Ectodermal cell (in vitro differentiated cells): ENCODE measurements around the gene MT1HL1.

Experiments
- H3K27ac ChIP-seq: 2 replicates; pipeline ENCODE4 v1.7.0; 2013; ENCODE audit warnings: mild to moderate bottlenecking, low read depth, low read length; ENCODE audit not compliant: insufficient read depth, poor library complexity, severe bottlenecking
- H3K27me3 ChIP-seq: 2 replicates; pipeline ENCODE4 v1.7.0; 2013; ENCODE audit warnings: mild to moderate bottlenecking, low read length; ENCODE audit not compliant: insufficient read depth, control insufficient read depth, poor library complexity, severe bottlenecking
- H3K36me3 ChIP-seq: one replicate; pipeline ENCODE4 v1.7.0; 2013; ENCODE audit warnings: low read length; ENCODE audit not compliant: control insufficient read depth, insufficient read depth
- H3K4me1 ChIP-seq: one replicate; pipeline ENCODE4 v1.7.0; 2013; ENCODE audit warnings: low read length; ENCODE audit not compliant: control insufficient read depth, insufficient read depth
- H3K4me3 ChIP-seq: 2 replicates; pipeline ENCODE4 v1.7.0; 2013; ENCODE audit warnings: low read depth, low read length, control low read depth; ENCODE audit not compliant: insufficient read depth
- H3K9me3 ChIP-seq: 2 replicates; pipeline ENCODE4 v1.7.0; 2013; ENCODE audit warnings: mild to moderate bottlenecking, low read length, moderate library complexity; ENCODE audit not compliant: control insufficient read depth
- WGBS, 2 experiments: methylation state at CpG; one replicate each; pipeline ENCODE4 v1.1.7; 2013; ENCODE audit warnings: missing lambda C conversion rate in 2 of 2; 5-methylcytosine and 5-hydroxymethylcytosine counted together

MT1HL1 gene

DNA sequence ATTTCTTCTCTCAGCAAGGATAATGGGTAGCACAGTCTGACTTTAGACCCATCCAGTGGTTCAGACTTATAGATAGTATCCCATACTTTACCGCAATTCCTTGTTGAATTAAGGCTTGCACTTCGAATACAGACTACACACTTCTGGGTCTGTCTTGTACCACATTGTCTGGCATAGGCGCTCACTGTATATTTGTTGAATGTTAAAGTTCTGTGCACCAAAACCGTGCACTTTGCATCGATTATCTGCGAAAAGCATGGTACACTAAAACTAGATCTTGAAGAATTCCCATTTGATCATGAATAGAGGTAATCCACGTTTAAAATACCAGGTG is 37.2 kb upstream of the MT1HL1 start:
- H3K27me3 ChIP-seq: peaks cover 59% of the 10 kb centered on the region
- peaks cover 12% of the 10 kb centered on the region for H3K4me1 ChIP-seq
- H3K27ac ChIP-seq: no peak overlapping the region
- H3K4me3 ChIP-seq: no peak overlapping the region
- WGBS, 2 experiments: 47 to 50% methylated on average over 7 of the region's 7 CpGs
- H3K36me3 ChIP-seq: no peaks in the 10 kb centered on the region
- no peaks in the 10 kb centered on the region for H3K9me3 ChIP-seq

DNA sequence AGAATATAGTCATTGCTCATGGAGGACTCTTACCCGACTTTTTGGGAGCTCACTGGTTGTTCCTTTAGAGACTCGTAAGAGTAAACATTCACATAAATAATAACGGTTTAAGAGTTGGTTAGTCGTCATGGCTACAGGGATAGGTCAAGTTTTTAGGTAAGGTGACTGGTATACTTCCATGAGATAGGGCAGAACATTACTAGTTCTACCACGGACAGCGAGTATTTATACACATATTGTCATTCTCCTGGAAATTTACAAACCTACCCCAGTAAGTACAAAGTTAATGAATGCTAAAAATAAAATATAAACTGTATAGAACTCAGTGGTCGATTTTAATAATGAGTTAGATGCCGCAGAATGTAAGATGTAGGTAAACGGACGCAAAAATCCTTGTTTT is 36.6 kb upstream of the MT1HL1 start:
- peaks cover 53% of the 10 kb centered on the region for H3K27me3 ChIP-seq
- H3K27ac ChIP-seq: no peak overlapping the region
- H3K4me1 ChIP-seq: peaks cover 12% of the 10 kb centered on the region
- H3K4me3 ChIP-seq: no peak overlapping the region
- 89 to 92% methylated on average over 8 of the region's 10 CpGs for WGBS, 2 experiments
- no peaks in the 10 kb centered on the region for H3K9me3 ChIP-seq
- H3K36me3 ChIP-seq: no peaks in the 10 kb centered on the region

DNA sequence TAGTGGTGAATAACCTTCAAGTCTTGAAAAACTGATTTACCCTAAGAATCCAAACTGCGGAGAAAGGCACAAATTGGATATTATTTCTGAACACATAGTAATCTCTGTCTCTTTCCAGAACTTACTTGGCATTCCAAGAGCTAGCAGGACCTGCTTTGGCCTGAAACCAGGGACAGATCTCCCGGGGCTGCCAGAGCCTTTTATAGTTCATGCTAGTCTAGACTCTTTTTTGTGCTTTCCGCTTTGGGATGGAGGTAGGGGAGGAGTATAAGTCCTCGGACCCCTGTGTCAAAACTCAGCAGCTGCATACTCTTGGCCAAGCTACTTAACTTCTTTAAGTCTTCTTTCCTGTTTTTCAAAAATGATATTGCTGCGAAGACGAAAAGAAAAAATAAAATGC is 34.0 kb upstream of the MT1HL1 start:
- H3K4me3 ChIP-seq: no peak overlapping the region
- H3K36me3 ChIP-seq: no peaks in the 10 kb centered on the region
- H3K27ac ChIP-seq: no peak overlapping the region
- 95 to 96% methylated on average over 6 of the region's 6 CpGs for WGBS, 2 experiments
- peaks cover 30% of the 10 kb centered on the region for H3K27me3 ChIP-seq
- H3K4me1 ChIP-seq: peaks cover 7% of the 10 kb centered on the region
- no peaks in the 10 kb centered on the region for H3K9me3 ChIP-seq

DNA sequence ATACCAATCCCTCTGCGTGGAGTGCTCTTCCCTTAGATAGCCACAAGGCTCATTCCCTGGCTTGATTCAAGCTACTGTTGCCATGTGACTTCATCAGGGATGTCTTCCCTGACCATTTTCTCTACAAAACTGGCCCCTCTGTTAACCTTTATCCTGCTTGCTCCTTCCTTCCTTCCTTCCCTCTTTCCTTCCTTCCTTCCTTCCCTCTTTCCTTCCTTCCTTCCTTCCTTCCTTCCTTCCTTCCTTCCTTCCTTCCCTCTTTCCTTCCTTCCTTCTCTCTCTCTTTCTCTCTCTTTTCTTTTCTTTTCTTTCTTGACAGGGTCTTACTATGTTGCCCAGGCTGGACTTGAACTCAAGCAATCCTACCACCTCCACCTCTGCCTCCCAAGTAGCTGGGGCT is 31.5 kb upstream of the MT1HL1 start:
- H3K4me3 ChIP-seq: no peak overlapping the region
- no peaks in the 10 kb centered on the region for H3K36me3 ChIP-seq
- WGBS, 2 experiments: 93 to 96% methylated on average over 1 of the region's 1 CpG
- H3K27ac ChIP-seq: no peak overlapping the region
- no peaks in the 10 kb centered on the region for H3K4me1 ChIP-seq
- peaks cover 7% of the 10 kb centered on the region for H3K27me3 ChIP-seq
- H3K9me3 ChIP-seq: no peaks in the 10 kb centered on the region

DNA sequence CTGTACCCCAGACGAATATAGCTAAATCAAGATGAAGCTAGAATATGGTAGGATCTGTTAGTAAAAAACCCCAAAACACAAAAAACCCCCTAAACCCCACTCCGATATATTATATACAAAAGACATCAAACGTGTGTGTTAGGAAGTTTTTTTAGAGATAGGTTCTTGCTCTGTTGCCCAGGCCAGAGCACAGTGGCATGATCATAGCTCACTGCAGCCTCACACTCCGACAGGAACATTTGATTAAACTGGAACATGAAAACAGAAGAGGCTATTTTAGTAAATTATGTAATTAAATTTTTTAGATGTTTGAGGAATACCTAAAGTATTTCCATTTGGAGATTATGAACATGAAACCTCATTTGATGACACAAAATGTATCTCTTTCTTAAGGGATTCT is 29.6 kb upstream of the MT1HL1 start:
- WGBS, 2 experiments: 94 to 100% methylated on average over 2 to 3 of the region's 4 CpGs
- Histone ChIP-seq H3K9me3 (no peaks in the 10 kb centered on the region), H3K27ac (no peak overlapping the region), H3K4me3 (no peak overlapping the region), H3K4me1 (no peaks in the 10 kb centered on the region), H3K27me3 (no peaks in the 10 kb centered on the region), H3K36me3 (no peaks in the 10 kb centered on the region)

DNA sequence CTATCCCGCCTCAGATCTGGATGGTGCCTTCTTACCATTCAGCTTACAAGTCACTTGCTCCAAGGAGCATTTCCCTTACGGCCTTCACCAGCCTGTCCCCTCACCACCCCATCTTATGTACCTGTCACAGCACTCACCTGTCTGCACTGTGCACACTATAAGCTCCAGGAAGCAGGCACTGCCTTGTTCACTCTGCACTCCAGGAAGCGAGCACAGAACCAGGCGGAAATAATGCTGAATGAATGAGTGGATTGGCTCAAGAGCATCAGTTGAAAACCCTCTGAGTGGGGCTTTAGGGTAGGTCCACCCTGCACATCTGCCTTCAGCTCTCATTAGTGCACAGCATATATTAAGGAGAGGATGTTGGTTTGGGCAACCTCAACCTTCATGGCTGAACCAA is 28.8 kb upstream of the MT1HL1 start:
- Histone ChIP-seq H3K4me1 (no peaks in the 10 kb centered on the region), H3K9me3 (no peaks in the 10 kb centered on the region), H3K36me3 (no peaks in the 10 kb centered on the region), H3K27ac (no peak overlapping the region), H3K27me3 (no peaks in the 10 kb centered on the region), H3K4me3 (no peak overlapping the region)
- WGBS, 2 experiments: 93 to 94% methylated on average over 4 of the region's 4 CpGs

DNA sequence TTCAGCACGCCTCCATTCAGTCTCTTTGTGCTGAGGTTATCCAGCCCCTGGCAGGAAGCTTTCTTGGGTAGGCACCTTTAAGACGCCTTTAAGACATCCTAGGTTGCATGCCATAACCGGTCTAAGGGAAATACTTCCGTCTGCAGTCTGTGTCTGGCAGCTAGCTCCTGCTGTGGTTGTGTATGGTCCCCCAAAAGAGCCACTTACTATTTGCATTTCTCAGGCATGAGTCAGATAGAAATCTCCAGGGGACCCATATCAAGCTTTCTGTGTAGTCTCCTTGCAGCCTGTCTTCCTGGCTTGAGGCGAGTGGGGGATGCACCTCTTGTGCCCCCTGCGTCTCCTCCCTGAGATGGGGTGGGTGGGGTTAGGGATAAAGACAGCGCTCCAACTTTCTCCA is 27.8 kb upstream of the MT1HL1 start:
- H3K4me3 ChIP-seq: no peak overlapping the region
- H3K36me3 ChIP-seq: no peaks in the 10 kb centered on the region
- no peaks in the 10 kb centered on the region for H3K9me3 ChIP-seq
- no peaks in the 10 kb centered on the region for H3K27me3 ChIP-seq
- no peaks in the 10 kb centered on the region for H3K4me1 ChIP-seq
- 26 to 27% methylated on average over 6 to 7 of the region's 7 CpGs for WGBS, 2 experiments
- no peak overlapping the region for H3K27ac ChIP-seq

DNA sequence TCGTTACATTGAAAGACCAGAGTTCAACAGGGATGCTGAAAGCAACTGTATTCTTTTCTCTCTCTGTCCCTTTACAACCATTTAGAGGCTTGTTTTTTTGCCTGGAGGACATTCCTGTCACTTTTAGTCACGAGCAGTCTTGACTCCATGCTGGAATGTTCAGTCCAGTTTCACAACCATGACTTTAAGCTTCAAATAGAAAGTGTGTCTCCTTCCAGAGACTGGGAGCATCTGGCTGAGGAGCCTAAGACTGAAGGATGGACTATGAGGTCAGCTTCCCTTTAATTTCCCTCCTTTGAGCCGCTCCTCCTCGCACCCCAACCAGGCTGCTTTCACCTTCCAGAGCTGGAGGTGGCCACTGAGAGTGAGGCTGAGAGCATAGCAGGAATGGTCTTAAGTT is 27.2 kb upstream of the MT1HL1 start:
- Histone ChIP-seq H3K27ac (no peak overlapping the region), H3K27me3 (no peaks in the 10 kb centered on the region), H3K4me3 (no peak overlapping the region), H3K4me1 (no peaks in the 10 kb centered on the region), H3K9me3 (no peaks in the 10 kb centered on the region), H3K36me3 (no peaks in the 10 kb centered on the region)
- 72 to 82% methylated on average over 4 of the region's 4 CpGs for WGBS, 2 experiments

DNA sequence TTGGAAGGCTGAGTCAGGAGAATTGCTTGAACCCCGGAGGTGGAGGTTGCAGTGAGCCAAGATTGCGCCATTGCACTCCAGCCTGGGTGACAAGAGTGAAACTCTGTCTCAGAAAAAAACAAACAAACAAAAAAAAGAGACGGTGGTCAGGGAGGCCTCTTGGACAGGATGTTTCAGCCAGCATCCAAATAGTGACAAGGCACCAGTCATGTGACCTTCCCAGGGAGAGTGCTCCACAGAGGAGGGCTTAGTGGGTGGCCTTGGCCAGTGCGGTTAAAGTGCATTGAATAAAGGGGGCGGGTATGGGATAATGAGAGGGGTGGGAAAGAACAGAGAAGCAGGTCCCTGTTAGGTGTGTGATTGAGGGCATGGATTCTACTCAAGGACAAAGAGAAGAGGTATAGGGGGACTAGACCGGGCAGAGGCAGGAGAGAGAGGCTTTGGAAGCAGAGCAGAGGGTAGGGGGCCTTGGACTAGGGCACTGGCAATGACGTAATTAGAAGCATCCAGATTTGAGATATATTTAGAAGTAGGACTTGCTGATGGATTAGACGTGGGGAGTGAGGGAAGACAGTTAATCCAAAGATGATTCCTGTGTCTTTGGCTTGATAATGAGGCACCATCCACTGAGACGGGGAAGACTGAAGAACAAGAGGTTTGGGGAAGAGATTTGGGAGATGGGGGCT is 25.8 kb upstream of the MT1HL1 start:
- Histone ChIP-seq H3K9me3 (no peaks in the 10 kb centered on the region), H3K27me3 (no peaks in the 10 kb centered on the region), H3K36me3 (no peaks in the 10 kb centered on the region), H3K4me1 (no peaks in the 10 kb centered on the region), H3K27ac (no peak overlapping the region), H3K4me3 (no peak overlapping the region)
- WGBS, 2 experiments: 86 to 90% methylated on average over 9 of the region's 9 CpGs

DNA sequence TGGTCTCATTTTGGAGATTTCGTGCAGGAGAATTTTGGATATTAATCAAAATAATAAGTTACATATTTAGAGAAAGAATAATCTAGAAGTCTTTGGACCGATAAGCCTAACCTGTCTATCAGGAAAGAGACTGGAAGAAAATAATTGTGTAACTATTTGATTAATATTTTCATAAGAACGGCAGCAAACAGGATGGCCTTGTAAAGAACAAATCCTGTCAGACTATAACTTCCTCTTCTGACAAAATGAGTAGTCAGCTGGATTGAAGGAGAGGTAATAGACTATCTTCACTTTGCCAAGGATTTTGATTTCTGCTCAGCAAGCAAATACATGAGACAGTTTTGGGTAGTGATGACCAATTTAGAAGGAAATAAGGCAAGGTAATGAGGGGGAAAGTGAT is 25.0 kb upstream of the MT1HL1 start:
- H3K4me3 ChIP-seq: no peak overlapping the region
- 94 to 100% methylated on average over 2 of the region's 3 CpGs for WGBS, 2 experiments

More for the DNA sequence above, 25.0 kb upstream of the MT1HL1 start:
- Histone ChIP-seq H3K9me3 (no peaks in the 10 kb centered on the region), H3K27ac (no peak overlapping the region), H3K36me3 (no peaks in the 10 kb centered on the region), H3K27me3 (no peaks in the 10 kb centered on the region), H3K4me1 (no peaks in the 10 kb centered on the region)
